ENCODE data around the gene STK10. TPM values are rescaled to one million over a fixed set of nuclear protein-coding genes. Genes with fewer than 3 reads are reported as not detected.

The STK10 gene
- total RNA-seq, 1 experiment from 2014 or later, result 25.7 TPM

DNA sequence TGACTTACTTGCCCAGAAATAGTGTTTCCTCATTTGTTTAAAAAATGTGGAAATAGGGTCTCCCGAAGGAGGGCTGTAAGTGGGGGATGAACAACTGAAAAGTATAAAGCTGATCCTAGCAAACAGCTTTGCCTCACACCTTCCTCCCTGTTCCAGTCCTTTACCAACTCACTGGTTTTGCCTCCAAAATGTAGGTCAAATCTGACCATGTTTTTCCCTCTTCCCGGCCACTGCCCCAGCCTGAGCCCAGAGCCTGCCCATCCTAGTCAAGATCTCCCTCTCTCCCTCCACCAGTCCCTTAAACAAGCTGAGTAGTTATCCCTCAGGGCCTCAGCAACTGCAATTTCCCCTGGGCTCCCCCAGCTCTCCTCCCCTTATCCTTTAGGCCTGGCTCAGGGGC is 99.2 kb downstream of the STK10 start:
- Histone ChIP-seq H3F3A (ENCODE audit: low read length, unreplicated experiment) (no peaks in the 10 kb centered on the region), H3K4me1 (ENCODE audit: insufficient read depth, low read length) (no peaks in the 10 kb centered on the region), H3K4me3 (ENCODE audit: low read length) (no peak overlapping the region), H3K4me2 (ENCODE audit: low read length) (no peak overlapping the region), H3K9me2 (replicated peaks; ENCODE audit: low read length) (no peaks in the 10 kb centered on the region), H3K9ac (ENCODE audit: low read length) (no peak overlapping the region), H3K27me3 (ENCODE audit: low read length) (no peaks in the 10 kb centered on the region), H3K27ac (ENCODE audit: low read length) (no peak overlapping the region), H3K36me3 (ENCODE audit: low read depth, low read length) (no peaks in the 10 kb centered on the region), H3K9me3 (ENCODE audit: low read length) (no peaks in the 10 kb centered on the region), H2AFZ (ENCODE audit: low read length) (no peak overlapping the region), H3K79me2 (ENCODE audit: low read length) (no peaks in the 10 kb centered on the region), H4K20me1 (ENCODE audit: low read length) (no peaks in the 10 kb centered on the region)
- intact Hi-C loops (cut with micrococcal nuclease), result no loop called here
- DNase-seq, result no peak
- TF ChIP-seq EZH2 (IDR thresholded peaks at IDR 0.05; ENCODE audit: low read length, unreplicated experiment) (no peak), EZH2phosphoT487 (IDR thresholded peaks at IDR 0.05; ENCODE audit: borderline replicate concordance, low read length) (no peak)
- TF ChIP-seq, protein P1, sequence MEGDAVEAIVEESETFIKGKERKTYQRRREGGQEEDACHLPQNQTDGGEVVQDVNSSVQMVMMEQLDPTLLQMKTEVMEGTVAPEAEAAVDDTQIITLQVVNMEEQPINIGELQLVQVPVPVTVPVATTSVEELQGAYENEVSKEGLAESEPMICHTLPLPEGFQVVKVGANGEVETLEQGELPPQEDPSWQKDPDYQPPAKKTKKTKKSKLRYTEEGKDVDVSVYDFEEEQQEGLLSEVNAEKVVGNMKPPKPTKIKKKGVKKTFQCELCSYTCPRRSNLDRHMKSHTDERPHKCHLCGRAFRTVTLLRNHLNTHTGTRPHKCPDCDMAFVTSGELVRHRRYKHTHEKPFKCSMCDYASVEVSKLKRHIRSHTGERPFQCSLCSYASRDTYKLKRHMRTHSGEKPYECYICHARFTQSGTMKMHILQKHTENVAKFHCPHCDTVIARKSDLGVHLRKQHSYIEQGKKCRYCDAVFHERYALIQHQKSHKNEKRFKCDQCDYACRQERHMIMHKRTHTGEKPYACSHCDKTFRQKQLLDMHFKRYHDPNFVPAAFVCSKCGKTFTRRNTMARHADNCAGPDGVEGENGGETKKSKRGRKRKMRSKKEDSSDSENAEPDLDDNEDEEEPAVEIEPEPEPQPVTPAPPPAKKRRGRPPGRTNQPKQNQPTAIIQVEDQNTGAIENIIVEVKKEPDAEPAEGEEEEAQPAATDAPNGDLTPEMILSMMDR (conservative IDR thresholded peaks at IDR 0.05; ENCODE audit: low read depth, low read length), result no peak
- POLR2A ChIA-PET (ENCODE audit: unreplicated experiment), result no interaction called here
- CTCF ChIA-PET, result no interaction called here
- ATAC-seq, result no peak
- BruUV-seq (replicated peaks), result TSS peak; percentile 20

DNA sequence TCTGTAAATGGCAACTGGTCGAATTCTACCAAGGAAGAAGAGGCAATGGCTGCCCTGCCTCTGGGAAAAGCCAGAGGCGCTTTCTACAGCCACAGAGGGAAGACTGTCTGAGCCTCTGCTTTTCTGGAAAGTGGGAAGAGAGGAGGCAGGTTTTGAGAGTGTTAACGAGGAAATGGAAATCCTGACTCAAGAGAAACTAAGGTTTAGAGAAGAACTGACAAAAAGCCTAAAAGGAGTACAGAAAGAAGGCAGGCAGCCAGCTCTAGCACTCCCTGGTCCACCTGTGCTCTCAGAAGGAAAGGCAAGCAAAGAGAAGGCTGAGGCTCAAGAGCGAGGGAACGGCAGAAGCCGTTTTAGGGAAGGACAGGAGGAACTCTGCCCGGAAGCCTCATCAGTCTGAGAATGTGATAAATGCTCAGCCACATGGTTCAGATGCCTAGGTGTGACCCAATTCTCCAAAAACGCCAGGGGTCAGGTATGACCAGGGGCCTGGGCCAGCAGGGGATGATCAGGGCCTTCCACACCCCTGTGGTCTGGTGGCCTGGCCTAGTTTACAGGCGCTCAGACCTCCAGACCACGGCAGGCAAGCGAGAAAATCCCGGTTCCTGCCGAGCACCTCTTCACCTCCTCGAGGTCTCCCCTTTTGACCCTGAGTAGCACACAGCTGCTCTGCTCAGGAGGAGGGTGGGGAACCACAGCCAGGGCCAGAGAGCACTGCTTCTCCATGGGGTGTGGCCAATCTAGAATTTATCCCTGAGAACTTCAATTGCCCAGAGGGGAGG is 101.6 kb downstream of the STK10 start:
- H3K4me2 ChIP-seq (ENCODE audit: low read length), result no peak overlapping the region
- no peaks in the 10 kb centered on the region for H3K4me1 ChIP-seq (ENCODE audit: insufficient read depth, low read length)
- ChIA-PET POLR2A (ENCODE audit: unreplicated experiment) (no interaction called here), CTCF (no interaction called here)
- no peak overlapping the region for H3K27ac ChIP-seq (ENCODE audit: low read length)
- no peaks in the 10 kb centered on the region for H3F3A ChIP-seq (ENCODE audit: low read length, unreplicated experiment)
- H3K9me2 ChIP-seq (replicated peaks; ENCODE audit: low read length), result no peaks in the 10 kb centered on the region
- intact Hi-C loops (cut with micrococcal nuclease), result no loop called here
- no TSS peak for BruUV-seq (replicated peaks)
- H3K4me3 ChIP-seq (ENCODE audit: low read length), result no peak overlapping the region
- no peaks in the 10 kb centered on the region for H3K79me2 ChIP-seq (ENCODE audit: low read length)
- H3K9me3 ChIP-seq (ENCODE audit: low read length), result no peaks in the 10 kb centered on the region
- H3K36me3 ChIP-seq (ENCODE audit: low read depth, low read length), result no peaks in the 10 kb centered on the region; the same call in 1 of the 2 replicates
- no peaks in the 10 kb centered on the region for H3K27me3 ChIP-seq (ENCODE audit: low read length)
- no peak for DNase-seq
- H2AFZ ChIP-seq (ENCODE audit: low read length), result no peak overlapping the region
- TF ChIP-seq EZH2 (IDR thresholded peaks at IDR 0.05; ENCODE audit: low read length, unreplicated experiment), result no peak
- TF ChIP-seq EZH2phosphoT487 (IDR thresholded peaks at IDR 0.05; ENCODE audit: borderline replicate concordance, low read length), result no peak
- TF ChIP-seq, protein P1 (conservative IDR thresholded peaks at IDR 0.05; ENCODE audit: low read depth, low read length), result no peak
- no peak overlapping the region for H3K9ac ChIP-seq (ENCODE audit: low read length)
- H4K20me1 ChIP-seq (ENCODE audit: low read length), result no peaks in the 10 kb centered on the region
- ATAC-seq, result no peak

DNA sequence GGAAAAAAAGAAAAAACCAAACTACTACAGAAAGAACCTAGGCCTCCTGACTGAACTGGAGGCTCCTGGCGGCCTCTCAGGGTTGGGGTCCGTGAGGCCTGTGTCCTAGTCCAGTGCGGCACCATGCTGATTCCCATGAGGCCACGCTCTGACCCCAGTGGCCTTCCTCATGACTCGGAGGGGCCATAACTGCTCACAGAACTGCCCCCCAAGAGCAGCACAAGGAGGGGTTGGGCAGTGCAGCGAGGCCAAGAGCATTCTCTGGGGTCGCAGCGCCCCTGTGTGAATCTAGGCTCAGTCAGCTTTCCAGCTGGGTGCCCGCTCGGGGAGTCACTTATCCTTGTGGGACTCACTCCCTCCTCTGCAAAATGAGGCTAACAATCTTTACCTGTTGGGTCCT is 102.3 kb downstream of the STK10 start:
- Histone ChIP-seq H3F3A (ENCODE audit: low read length, unreplicated experiment) (no peaks in the 10 kb centered on the region), H3K9me2 (replicated peaks; ENCODE audit: low read length) (no peaks in the 10 kb centered on the region), H3K9me3 (ENCODE audit: low read length) (no peaks in the 10 kb centered on the region), H3K36me3 (ENCODE audit: low read depth, low read length) (no peaks in the 10 kb centered on the region; the same call in 1 of the 2 replicates), H3K9ac (ENCODE audit: low read length) (no peak overlapping the region), H4K20me1 (ENCODE audit: low read length) (no peaks in the 10 kb centered on the region), H3K4me2 (ENCODE audit: low read length) (no peak overlapping the region), H3K79me2 (ENCODE audit: low read length) (no peaks in the 10 kb centered on the region), H2AFZ (ENCODE audit: low read length) (no peak overlapping the region), H3K4me3 (ENCODE audit: low read length) (no peak overlapping the region), H3K27me3 (ENCODE audit: low read length) (no peaks in the 10 kb centered on the region), H3K27ac (ENCODE audit: low read length) (no peak overlapping the region), H3K4me1 (ENCODE audit: insufficient read depth, low read length) (no peaks in the 10 kb centered on the region)
- TF ChIP-seq, protein P1 (conservative IDR thresholded peaks at IDR 0.05; ENCODE audit: low read depth, low read length), result no peak
- no peak for TF ChIP-seq EZH2 (IDR thresholded peaks at IDR 0.05; ENCODE audit: low read length, unreplicated experiment)
- TF ChIP-seq EZH2phosphoT487 (IDR thresholded peaks at IDR 0.05; ENCODE audit: borderline replicate concordance, low read length), result no peak
- ChIA-PET POLR2A (ENCODE audit: unreplicated experiment) (no interaction called here), CTCF (no interaction called here)
- intact Hi-C loops (cut with micrococcal nuclease), result no loop called here
- DNase-seq (no peak), ATAC-seq (no peak; the same call in 1 of the 2 replicates)
- no TSS peak for BruUV-seq (replicated peaks)

Data from PC-3 (cell line).